DND-41 (cell line): ENCODE results near the gene PTGES.

ENCODE experiments used
- ATAC-seq: fragments of 200-7000 bp; cut with Tn5 transposase; 3 replicates; pipeline ENCODE4 v1.9.1; 2021; ENCODE audit warnings: low read depth; ENCODE audit not compliant: insufficient read depth
- DNase-seq: peaks from one replicate; pipeline ENCODE4 v3.0.0-alpha.2; 2020
- H2AFZ ChIP-seq: 2 replicates; pipeline ENCODE4 v1.6.0; 2012; ENCODE audit warnings: low read depth, low read length
- H3K27ac ChIP-seq: 2 replicates; pipeline ENCODE4 v1.5.1; 2012; ENCODE audit warnings: low read length, inconsistent platforms
- H3K27me3 ChIP-seq: fragments of 200-600 bp; sonication (generic); 2 replicates; pipeline ENCODE4 v1.6.0; 2012; ENCODE audit warnings: low read length, mild to moderate bottlenecking, inconsistent platforms; ENCODE audit not compliant: insufficient read depth, poor library complexity
- H3K36me3 ChIP-seq: 2 replicates; pipeline ENCODE4 v1.5.1; 2012; ENCODE audit warnings: low read length, inconsistent platforms; ENCODE audit not compliant: insufficient read depth
- H3K4me1 ChIP-seq: 2 replicates; pipeline ENCODE4 v1.5.1; 2012; ENCODE audit warnings: mild to moderate bottlenecking, low read length; ENCODE audit not compliant: insufficient read depth
- H3K4me2 ChIP-seq: 2 replicates; pipeline ENCODE4 v1.6.0; 2012; ENCODE audit warnings: mild to moderate bottlenecking, moderate library complexity, low read length, inconsistent platforms; ENCODE audit not compliant: insufficient read depth
- H3K4me3 ChIP-seq, 2 experiments: fragments of 200-600 bp in 1 of 2; shearing (Covaris generic) in 1 of 2; 2 replicates each; pipeline ENCODE4 v1.5.1; 2012 to 2016; ENCODE audit warnings: inconsistent platforms in 2 of 2, low read length in 2 of 2, mild to moderate bottlenecking in 2 of 2, low read depth in 1 of 2, moderate library complexity in 1 of 2
- H3K79me2 ChIP-seq: 2 replicates; pipeline ENCODE4 v1.6.0; 2012; ENCODE audit warnings: low read length, inconsistent platforms; ENCODE audit not compliant: insufficient read depth
- H3K9ac ChIP-seq: 2 replicates; pipeline ENCODE4 v1.6.0; 2012; ENCODE audit warnings: low read depth, mild to moderate bottlenecking, inconsistent platforms, low read length, moderate library complexity
- H3K9me3 ChIP-seq: 2 replicates; pipeline ENCODE4 v1.5.1; 2012; ENCODE audit warnings: low read length, moderate library complexity, mild to moderate bottlenecking, inconsistent platforms; ENCODE audit not compliant: insufficient read depth, severe bottlenecking
- H4K20me1 ChIP-seq: 2 replicates; pipeline ENCODE4 v1.6.0; 2012; ENCODE audit warnings: low read length; ENCODE audit not compliant: insufficient read depth
- CTCF ChIP-seq: IDR thresholded peaks from 2 replicates; pipeline ENCODE4 v1.5.1; 2012; ENCODE audit warnings: borderline replicate concordance, low read length, moderate library complexity, mild to moderate bottlenecking; ENCODE audit not compliant: poor library complexity, severe bottlenecking; ENCODE audit errors: extremely low read depth
- EZH2 ChIP-seq: IDR thresholded peaks from 3 replicates; pipeline ENCODE4 v1.6.1; 2012; ENCODE audit warnings: borderline replicate concordance, low read depth, mild to moderate bottlenecking, moderate library complexity, low read length, inconsistent platforms; ENCODE audit not compliant: severe bottlenecking

PTGES gene

GRCh38 chr9:129702589-129703520 is 50.0 kb downstream of the PTGES start:
- Histone ChIP-seq H3K4me1 (no peaks in the 10 kb centered on the region), H3K27ac (no peak overlapping the region), H3K27me3 (no peaks in the 10 kb centered on the region), H2AFZ (no peak overlapping the region), H3K79me2 (no peaks in the 10 kb centered on the region), H3K36me3 (no peaks in the 10 kb centered on the region), H4K20me1 (no peaks in the 10 kb centered on the region), H3K4me3 (no peak overlapping the region), H3K9ac (no peak overlapping the region), H3K4me2 (no peak overlapping the region), H3K9me3 (no peaks in the 10 kb centered on the region)
- ATAC-seq, result no peak
- no peak for DNase-seq
- TF ChIP-seq EZH2 (no peak), CTCF (no peak)

- TF ChIP-seq EZH2 (no peak), CTCF (no peak)
Measured at GRCh38 chr9:129701549-129701948, 51.3 kb downstream of the PTGES start.

GRCh38 chr9:129701054-129701453 is 51.8 kb downstream of the PTGES start:
- no peak overlapping the region for H3K27ac ChIP-seq
- no peaks in the 10 kb centered on the region for H3K27me3 ChIP-seq

More at GRCh38 chr9:129701549-129701948, 51.3 kb downstream of the PTGES start:
- Histone ChIP-seq H4K20me1 (no peaks in the 10 kb centered on the region), H3K4me1 (no peaks in the 10 kb centered on the region), H3K27me3 (no peaks in the 10 kb centered on the region), H3K4me3 (no peak overlapping the region), H3K36me3 (no peaks in the 10 kb centered on the region), H3K27ac (no peak overlapping the region), H3K79me2 (no peaks in the 10 kb centered on the region), H3K9me3 (no peaks in the 10 kb centered on the region), H2AFZ (no peak overlapping the region), H3K4me2 (no peak overlapping the region), H3K9ac (no peak overlapping the region)
- no peak for ATAC-seq
- DNase-seq, result no peak

More at GRCh38 chr9:129701054-129701453, 51.8 kb downstream of the PTGES start:
- ATAC-seq, result no peak
- H4K20me1 ChIP-seq, result no peaks in the 10 kb centered on the region
- TF ChIP-seq EZH2 (no peak), CTCF (no peak)
- no peak overlapping the region for H2AFZ ChIP-seq
- no peaks in the 10 kb centered on the region for H3K4me1 ChIP-seq
- no peak for DNase-seq
- no peak overlapping the region for H3K4me2 ChIP-seq
- no peak overlapping the region for H3K4me3 ChIP-seq
- no peak overlapping the region for H3K9ac ChIP-seq
- H3K9me3 ChIP-seq, result no peaks in the 10 kb centered on the region
- H3K36me3 ChIP-seq, result no peaks in the 10 kb centered on the region
- H3K79me2 ChIP-seq, result no peaks in the 10 kb centered on the region
